Trophoblast cell (in vitro differentiated cells and primary cell): ENCODE data around the gene FAM168A.
A peak's percentile ranks its signal among the peaks of the same experiment; 100 is the strongest.

ENCODE experiments used
- DNase-seq, 2 donors: peaks; one replicate each; pipeline ENCODE4 v3.0.0-alpha.2; 2016
- H2AFZ ChIP-seq: 2 replicates; pipeline ENCODE4 v1.6.1; 2013; ENCODE audit warnings: low read length, moderate library complexity, mild to moderate bottlenecking; ENCODE audit not compliant: insufficient read depth, poor library complexity
- H2AK5ac ChIP-seq: 2 replicates; pipeline ENCODE4 v1.6.1; 2013; ENCODE audit warnings: mild to moderate bottlenecking, low read length
- H2BK120ac ChIP-seq: 2 replicates; pipeline ENCODE4 v1.6.1; 2013; ENCODE audit warnings: low read length, mild to moderate bottlenecking, moderate library complexity; ENCODE audit not compliant: insufficient read depth, poor library complexity
- H2BK12ac ChIP-seq: 2 replicates; pipeline ENCODE4 v1.6.1; 2013; ENCODE audit warnings: mild to moderate bottlenecking, low read length, moderate library complexity
- H2BK5ac ChIP-seq: 2 replicates; pipeline ENCODE4 v1.6.1; 2013; ENCODE audit warnings: low read length, low read depth, moderate library complexity, mild to moderate bottlenecking; ENCODE audit not compliant: poor library complexity
- H3K14ac ChIP-seq: 2 replicates; pipeline ENCODE4 v1.6.1; 2013; ENCODE audit warnings: mild to moderate bottlenecking, low read length
- H3K18ac ChIP-seq: 2 replicates; pipeline ENCODE4 v1.6.1; 2013; ENCODE audit warnings: mild to moderate bottlenecking, low read length
- H3K23ac ChIP-seq: 2 replicates; pipeline ENCODE4 v1.6.1; 2013; ENCODE audit warnings: low read length
- H3K27ac ChIP-seq: 2 replicates; pipeline ENCODE4 v1.5.1; 2013; ENCODE audit warnings: low read depth, mild to moderate bottlenecking, inconsistent platforms, low read length, moderate library complexity
- H3K27me3 ChIP-seq: 2 replicates; pipeline ENCODE4 v1.6.1; 2013; ENCODE audit warnings: inconsistent platforms, mild to moderate bottlenecking, low read length, moderate library complexity; ENCODE audit not compliant: insufficient read depth
- H3K36me3 ChIP-seq, 2 experiments: 1 replicate in 1 of 2; 2 replicates in 1 of 2; pipeline ENCODE4 v1.6.1; 2013; ENCODE audit warnings: low read length in 2 of 2, mild to moderate bottlenecking in 2 of 2, moderate library complexity in 1 of 2; ENCODE audit not compliant: insufficient read depth in 2 of 2, control insufficient read depth in 1 of 2
- H3K4ac ChIP-seq: 2 replicates; pipeline ENCODE4 v1.6.1; 2013; ENCODE audit warnings: low read depth, mild to moderate bottlenecking, low read length, moderate library complexity
- H3K4me1 ChIP-seq, 2 experiments: 1 replicate in 1 of 2; 2 replicates in 1 of 2; pipeline ENCODE4 v1.6.1; 2013; ENCODE audit warnings: low read length in 2 of 2, mild to moderate bottlenecking in 2 of 2, moderate library complexity in 1 of 2; ENCODE audit not compliant: insufficient read depth in 2 of 2, control insufficient read depth in 1 of 2
- H3K4me2 ChIP-seq: 2 replicates; pipeline ENCODE4 v1.6.1; 2013; ENCODE audit warnings: inconsistent platforms, mild to moderate bottlenecking, low read length, moderate library complexity
- H3K4me3 ChIP-seq: 2 replicates; pipeline ENCODE4 v1.5.1; 2013; ENCODE audit warnings: mild to moderate bottlenecking, low read depth, low read length, inconsistent platforms
- H3K79me1 ChIP-seq: one replicate; pipeline ENCODE4 v1.6.1; 2013; ENCODE audit warnings: low read length
- H3K79me2 ChIP-seq: 2 replicates; pipeline ENCODE4 v1.6.1; 2013; ENCODE audit warnings: low read length, mild to moderate bottlenecking; ENCODE audit not compliant: control insufficient read depth, insufficient read depth, poor library complexity
- H3K9ac ChIP-seq: 2 replicates; pipeline ENCODE4 v1.6.1; 2013; ENCODE audit warnings: mild to moderate bottlenecking, low read length
- H3K9me3 ChIP-seq: 2 replicates; pipeline ENCODE4 v1.6.1; 2013; ENCODE audit warnings: low read depth, mild to moderate bottlenecking, control low read depth, inconsistent platforms, low read length; ENCODE audit not compliant: insufficient read depth
- H4K12ac ChIP-seq: 2 replicates; pipeline ENCODE4 v1.6.1; 2013; ENCODE audit warnings: low read depth, mild to moderate bottlenecking, low read length, moderate library complexity
- H4K8ac ChIP-seq: 2 replicates; pipeline ENCODE4 v1.6.1; 2013; ENCODE audit warnings: low read depth, mild to moderate bottlenecking, low read length, moderate library complexity
- H4K91ac ChIP-seq: one replicate; pipeline ENCODE4 v1.6.1; 2013; ENCODE audit warnings: low read depth, mild to moderate bottlenecking, low read length, moderate library complexity
- WGBS: extraction: QIAGEN DNeasy Blood & Tissue Kit; methylation state at CpG from one replicate; pipeline ENCODE4 v1.1.7; 2013; ENCODE audit warnings: missing lambda C conversion rate; ENCODE audit not compliant: insufficient read length, insufficient coverage; ENCODE audit errors: extremely low coverage; 5-methylcytosine and 5-hydroxymethylcytosine counted together

FAM168A gene

DNA sequence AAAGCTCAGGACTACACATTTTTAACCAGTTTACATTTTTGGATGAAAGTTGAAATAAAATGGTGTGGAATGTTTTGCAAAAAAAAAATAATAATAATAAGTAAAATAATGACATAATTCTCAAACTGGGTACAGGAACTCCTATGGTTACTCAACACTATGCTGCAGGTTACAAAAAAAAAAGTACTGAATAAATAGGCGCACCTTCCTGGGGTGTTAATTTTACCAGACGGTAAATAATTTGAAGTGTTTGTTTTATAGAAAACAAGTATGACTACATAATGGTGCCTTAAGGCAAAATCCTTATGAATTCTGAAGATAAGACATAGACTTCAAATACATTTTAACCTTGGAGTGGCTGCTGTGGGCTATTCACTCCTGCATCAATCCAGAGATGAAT is 145.2 kb downstream of the FAM168A start:
- Histone ChIP-seq H3K4me2 (no peak overlapping the region), H3K9me3 (no peaks in the 10 kb centered on the region), H3K36me3 (no peaks in the 10 kb centered on the region), H3K23ac (no peak overlapping the region), H2BK12ac (no peak overlapping the region), H3K18ac (no peak overlapping the region), H3K14ac (no peak overlapping the region), H2BK5ac (no peak overlapping the region), H3K27ac (no peak overlapping the region), H3K27me3 (no peaks in the 10 kb centered on the region), H3K79me1 (no peaks in the 10 kb centered on the region), H2AK5ac (no peak overlapping the region), H2BK120ac (no peak overlapping the region), H3K79me2 (no peaks in the 10 kb centered on the region), H4K91ac (no peak overlapping the region), H2AFZ (no peak overlapping the region), H3K4me1 (no peaks in the 10 kb centered on the region), H4K12ac (no peak overlapping the region), H3K9ac (no peak overlapping the region), H3K4ac (no peak overlapping the region), H3K4me3 (no peak overlapping the region), H4K8ac (no peak overlapping the region)
- WGBS = no CpG with 5 or more reads among the region's 2 CpGs
- peak in 1 of 2 donors; percentile 39 for DNase-seq

DNA sequence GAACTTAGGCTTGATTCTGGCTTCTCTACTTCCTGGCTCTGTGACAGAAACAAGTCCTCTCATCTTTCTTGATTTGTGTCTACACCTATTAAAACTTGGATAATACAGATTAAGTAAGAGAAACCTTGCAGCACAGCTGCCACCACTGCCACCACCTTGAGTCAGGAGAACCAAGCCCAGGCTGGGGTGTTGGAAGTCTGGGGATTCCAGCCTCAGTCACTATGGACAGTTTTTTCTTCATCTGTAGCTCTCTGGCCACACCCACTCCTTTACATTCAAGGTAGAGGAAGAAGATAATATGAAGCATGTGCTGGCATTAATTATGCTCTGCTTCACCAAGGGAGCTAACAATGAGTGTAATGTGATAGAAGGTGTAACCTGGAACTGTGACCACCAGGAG is 146.0 kb downstream of the FAM168A start:
- DNase-seq = no peak
- Histone ChIP-seq H4K91ac (no peak overlapping the region), H3K23ac (no peak overlapping the region), H3K79me2 (no peaks in the 10 kb centered on the region), H3K18ac (no peak overlapping the region), H3K4me1 (no peaks in the 10 kb centered on the region), H2AFZ (no peak overlapping the region), H3K9me3 (no peaks in the 10 kb centered on the region), H2BK120ac (no peak overlapping the region), H2BK5ac (no peak overlapping the region), H3K14ac (no peak overlapping the region), H2BK12ac (no peak overlapping the region), H3K27ac (no peak overlapping the region), H3K4ac (no peak overlapping the region), H3K79me1 (no peaks in the 10 kb centered on the region), H3K4me3 (no peak overlapping the region), H2AK5ac (no peak overlapping the region), H4K8ac (no peak overlapping the region), H4K12ac (no peak overlapping the region), H3K9ac (no peak overlapping the region), H3K36me3 (no peaks in the 10 kb centered on the region), H3K27me3 (no peaks in the 10 kb centered on the region), H3K4me2 (no peak overlapping the region)

DNA sequence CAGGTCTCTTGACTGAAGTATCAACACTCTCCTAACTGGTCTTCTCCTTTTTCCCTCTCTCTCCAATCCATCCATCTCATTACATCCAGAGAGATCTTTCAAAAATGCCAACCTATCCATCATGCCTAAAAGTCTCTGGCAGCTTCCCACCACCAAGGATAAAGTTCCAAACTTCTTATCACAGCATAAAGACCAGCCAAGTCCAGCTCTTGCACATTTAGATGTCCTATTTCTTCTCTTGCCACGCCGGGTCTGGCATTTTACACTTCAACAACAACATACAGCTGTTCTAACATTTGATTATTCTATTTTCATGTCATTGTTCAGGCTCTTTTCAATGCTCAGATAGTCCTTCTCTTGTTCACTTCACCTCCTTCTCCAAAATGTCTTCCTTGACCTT is 151.1 kb downstream of the FAM168A start:
- no peak for DNase-seq
- Histone ChIP-seq H2AFZ (no peak overlapping the region), H3K14ac (no peak overlapping the region), H3K36me3 (no peaks in the 10 kb centered on the region), H3K27me3 (no peaks in the 10 kb centered on the region), H3K4me3 (no peak overlapping the region), H3K27ac (no peak overlapping the region), H4K91ac (no peak overlapping the region), H3K9me3 (no peaks in the 10 kb centered on the region), H3K4ac (no peak overlapping the region), H4K12ac (no peak overlapping the region), H3K79me1 (no peaks in the 10 kb centered on the region), H3K4me2 (no peak overlapping the region), H2BK120ac (no peak overlapping the region), H3K9ac (no peak overlapping the region), H2BK5ac (no peak overlapping the region), H3K4me1 (no peaks in the 10 kb centered on the region), H3K18ac (no peak overlapping the region), H4K8ac (no peak overlapping the region), H2BK12ac (no peak overlapping the region), H3K79me2 (no peaks in the 10 kb centered on the region), H2AK5ac (no peak overlapping the region), H3K23ac (no peak overlapping the region)
- no CpG with 5 or more reads among the region's 2 CpGs for WGBS

DNA sequence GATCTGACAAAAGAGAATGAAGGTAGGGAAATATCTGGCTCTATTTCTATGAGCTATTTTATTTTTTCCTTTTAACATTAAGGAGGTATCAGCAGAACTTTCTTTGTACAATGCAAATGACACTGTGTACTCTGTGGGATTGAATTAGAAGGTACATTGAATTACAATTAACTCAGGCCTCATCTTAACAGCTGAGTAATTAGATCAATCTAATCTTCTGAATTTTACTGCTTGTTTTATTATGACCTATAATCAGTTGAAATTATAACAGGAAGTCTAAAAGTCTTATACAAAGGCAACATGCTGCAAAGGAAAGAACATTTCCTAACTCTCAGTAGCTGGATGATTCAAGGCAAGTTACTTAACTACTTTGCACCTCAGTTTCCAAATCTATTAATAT is 151.9 kb downstream of the FAM168A start:
- Histone ChIP-seq H3K27ac (no peak overlapping the region), H4K91ac (no peak overlapping the region), H2BK12ac (no peak overlapping the region), H3K4me1 (no peaks in the 10 kb centered on the region), H3K79me2 (no peaks in the 10 kb centered on the region), H2AFZ (no peak overlapping the region), H3K9ac (no peak overlapping the region), H3K23ac (no peak overlapping the region), H4K8ac (no peak overlapping the region), H3K4ac (no peak overlapping the region), H2BK120ac (no peak overlapping the region), H3K27me3 (no peaks in the 10 kb centered on the region), H2AK5ac (no peak overlapping the region), H4K12ac (no peak overlapping the region), H3K9me3 (no peaks in the 10 kb centered on the region), H3K14ac (no peak overlapping the region), H3K18ac (no peak overlapping the region), H2BK5ac (no peak overlapping the region), H3K4me3 (no peak overlapping the region), H3K4me2 (no peak overlapping the region), H3K79me1 (no peaks in the 10 kb centered on the region), H3K36me3 (peaks cover 0 to 2% of the 10 kb centered on the region in 2 experiments)
- DNase-seq = no peak
